Daoy (cell line): ENCODE results near the gene KSR2. TPM values are rescaled to one million over a fixed set of nuclear protein-coding genes. Genes with fewer than 3 reads are reported as not detected.
"Not testable (repeated sequence)": the region's sequence is repeated elsewhere in the genome, so short reads cannot be mapped to it uniquely, and the experiment has no call there.

ENCODE experiments used
- DNase-seq: peaks from one replicate; pipeline ENCODE4 v3.0.0-alpha.2; 2015; ENCODE audit warnings: low read depth
- total RNA-seq: library from RNA; depleted of rRNA; stranded (reverse); fragments of >200 nt; shearing (Covaris generic); gene quantifications from 2 replicates; pipeline ENCODE4 v1.2.3, GENCODE V29; 2014

KSR2 gene
- total RNA-seq, 1 experiment from 2014 or later = 0.29 TPM

DNA sequence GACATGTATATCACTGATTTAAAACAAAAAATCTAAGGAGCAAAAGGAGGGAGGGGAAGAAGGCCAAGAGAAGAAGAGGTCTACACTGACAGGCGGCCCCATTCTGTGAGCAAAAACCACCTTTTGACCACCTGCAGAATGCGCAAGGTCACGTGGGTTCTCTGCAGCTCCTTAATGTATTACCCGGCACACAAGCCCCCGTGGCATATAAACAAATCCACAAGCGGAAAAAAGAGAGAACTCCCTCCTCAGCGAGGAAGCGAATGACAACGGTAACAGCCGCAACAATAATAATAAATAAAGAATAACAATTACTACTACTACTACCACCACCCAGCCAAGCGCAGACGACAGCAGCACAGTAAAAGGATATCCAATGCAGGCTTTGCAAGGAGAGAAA is 1.3 kb downstream of the KSR2 start:
- no peak for DNase-seq

DNA sequence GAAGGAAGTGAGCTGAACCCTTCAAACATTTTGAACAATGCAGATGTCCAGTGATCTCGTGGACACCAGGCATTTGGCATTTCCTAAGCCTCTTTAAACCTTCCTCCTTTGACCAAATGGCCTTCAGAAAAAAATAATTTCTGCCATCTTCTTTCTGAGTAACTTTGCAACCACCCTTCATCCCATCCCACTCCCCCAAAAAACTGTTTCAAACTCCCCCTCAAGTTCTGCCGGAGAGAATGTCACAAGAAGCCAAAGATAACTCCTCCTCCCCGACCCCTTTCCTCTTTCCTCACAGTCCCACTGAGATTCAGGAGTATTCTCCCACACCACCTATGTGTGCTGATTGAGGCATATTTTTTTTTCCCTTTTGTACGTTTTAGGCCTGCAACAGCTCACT is 1.7 kb downstream of the KSR2 start:
- no peak for DNase-seq

- DNase-seq = no peak
Measured at GRCh38 chr12:117966511-117966910, 2.3 kb downstream of the KSR2 start.

GRCh38 chr12:117963836-117964235 is 5.0 kb downstream of the KSR2 start:
- DNase-seq = no peak

- DNase-seq = no peak
Measured at GRCh38 chr12:117936722-117937484, 31.9 kb downstream of the KSR2 start.

DNA sequence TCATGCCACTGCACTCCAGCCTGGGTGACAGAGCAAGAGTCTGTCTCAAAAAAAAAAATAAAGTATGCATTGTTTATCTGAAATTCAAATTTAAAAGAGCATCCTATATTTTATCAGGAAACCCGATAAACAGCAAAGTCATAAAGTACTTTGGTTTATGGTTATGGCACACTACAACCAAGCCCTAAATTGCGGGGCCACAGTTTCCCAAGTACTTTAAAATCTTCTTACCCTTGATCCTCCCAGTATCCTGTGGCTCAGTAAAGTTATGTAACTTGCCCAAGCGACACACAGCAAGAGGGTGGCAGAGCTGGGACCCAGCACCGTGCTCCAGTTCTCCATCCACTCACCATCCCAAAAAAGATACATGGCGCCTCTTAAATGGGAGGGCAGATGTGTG is 35.2 kb downstream of the KSR2 start:
- DNase-seq = no peak

DNA sequence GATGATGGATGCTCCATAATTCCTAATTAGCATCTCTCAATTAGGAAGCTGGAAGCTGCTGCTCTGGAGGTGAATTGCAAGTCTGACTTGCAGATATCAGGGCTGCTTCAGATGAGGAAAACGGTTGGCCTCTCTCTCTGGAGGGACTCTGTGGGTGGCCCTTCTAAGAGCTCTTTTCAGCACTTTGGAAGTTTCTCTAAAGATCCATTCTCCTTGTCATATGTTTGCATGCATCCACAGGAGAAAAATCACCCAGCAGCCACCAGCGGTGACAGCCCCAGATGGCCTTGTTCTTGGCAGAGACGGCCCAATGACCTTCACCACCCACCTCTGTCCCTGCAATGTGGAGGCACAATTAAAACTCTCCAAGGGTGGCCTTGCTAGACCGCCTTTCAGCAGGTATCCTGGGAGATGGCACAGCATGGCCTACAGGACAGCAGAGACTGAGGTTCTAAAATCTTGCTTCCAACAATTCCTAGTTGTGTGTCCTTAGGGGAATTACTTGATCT is 42.3 kb downstream of the KSR2 start:
- DNase-seq = no peak

DNA sequence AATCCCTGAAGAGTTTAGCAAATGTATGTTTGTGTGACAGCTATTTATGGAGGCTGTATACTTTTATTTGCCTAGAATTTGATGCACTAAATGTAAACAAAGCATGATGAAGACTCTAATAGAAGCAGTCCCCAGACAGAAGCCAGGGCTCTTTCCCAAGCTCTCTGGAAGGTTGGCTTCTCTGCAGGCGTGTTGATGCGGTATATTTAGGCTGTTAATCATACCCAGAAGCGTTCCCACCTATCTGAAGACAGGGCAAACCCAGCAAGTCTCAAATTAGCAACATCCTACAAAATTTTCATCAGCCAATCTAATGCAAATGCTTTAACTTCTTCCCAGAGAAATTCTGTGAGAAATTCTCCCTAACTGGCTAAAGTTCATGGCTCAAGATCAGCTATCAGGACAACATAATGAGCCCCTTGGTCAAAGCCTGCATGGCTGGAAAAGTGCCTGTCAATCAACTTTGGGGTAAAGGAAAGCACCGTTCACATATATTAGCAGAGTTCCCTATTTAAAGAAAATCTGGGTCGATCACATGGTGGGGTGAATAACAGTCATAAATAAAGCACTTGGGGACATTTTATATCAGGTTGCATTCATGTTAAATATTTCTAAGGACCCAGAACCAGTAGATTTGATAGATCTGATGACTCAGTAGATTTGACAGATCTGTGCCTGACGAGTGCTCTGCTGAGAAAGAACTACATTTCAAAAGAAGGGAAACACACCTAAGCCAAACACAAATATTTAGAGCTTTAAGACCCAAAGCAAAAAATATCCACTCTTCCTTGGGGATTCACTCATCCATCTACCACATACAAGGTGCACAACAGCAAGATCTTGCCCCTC is 46.6 kb downstream of the KSR2 start:
- no peak for DNase-seq

DNA sequence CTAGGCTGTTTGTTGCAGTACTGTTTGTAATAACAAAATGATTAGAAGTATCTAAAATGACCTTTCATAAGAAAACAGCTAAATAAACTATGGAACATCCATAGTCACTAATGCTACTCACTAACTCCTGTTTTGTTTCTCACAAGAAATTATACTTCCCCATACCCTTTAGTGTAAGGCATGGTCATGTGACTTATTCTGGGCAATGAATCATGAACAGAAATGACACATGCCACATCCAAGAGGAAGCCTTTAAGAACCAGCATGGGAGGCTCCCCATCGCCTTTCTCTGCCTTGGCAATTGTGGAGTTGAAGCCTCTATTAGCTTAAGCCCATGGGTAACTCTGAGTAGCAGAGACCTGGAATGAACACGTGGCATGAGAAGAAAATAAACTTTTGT is 49.3 kb downstream of the KSR2 start:
- DNase-seq = no peak

- DNase-seq = no peak
Measured at GRCh38 chr12:117914686-117915085, 54.1 kb downstream of the KSR2 start.

GRCh38 chr12:117912756-117913155 is 56.0 kb downstream of the KSR2 start:
- DNase-seq = no peak

DNA sequence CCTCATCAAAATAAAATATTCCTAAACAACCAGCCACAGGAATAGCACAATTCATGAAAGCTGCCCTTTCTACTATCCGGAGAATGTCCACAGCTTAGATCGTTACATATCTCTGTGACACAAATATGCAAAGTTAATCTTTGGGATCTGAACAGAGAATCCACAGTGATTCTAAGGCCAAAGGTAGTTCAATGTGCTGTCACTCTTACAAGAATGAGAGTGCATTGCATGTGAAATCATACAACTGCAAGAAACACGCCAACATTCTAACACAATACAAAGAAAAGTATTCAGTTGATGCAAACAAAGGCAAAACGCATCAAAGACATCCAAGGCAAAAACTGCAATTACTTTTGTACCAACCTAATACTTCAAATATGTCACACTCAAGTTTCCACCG is 60.4 kb downstream of the KSR2 start:
- no peak for DNase-seq

GRCh38 chr12:117907108-117907689 is 61.6 kb downstream of the KSR2 start:
- DNase-seq = no peak

DNA sequence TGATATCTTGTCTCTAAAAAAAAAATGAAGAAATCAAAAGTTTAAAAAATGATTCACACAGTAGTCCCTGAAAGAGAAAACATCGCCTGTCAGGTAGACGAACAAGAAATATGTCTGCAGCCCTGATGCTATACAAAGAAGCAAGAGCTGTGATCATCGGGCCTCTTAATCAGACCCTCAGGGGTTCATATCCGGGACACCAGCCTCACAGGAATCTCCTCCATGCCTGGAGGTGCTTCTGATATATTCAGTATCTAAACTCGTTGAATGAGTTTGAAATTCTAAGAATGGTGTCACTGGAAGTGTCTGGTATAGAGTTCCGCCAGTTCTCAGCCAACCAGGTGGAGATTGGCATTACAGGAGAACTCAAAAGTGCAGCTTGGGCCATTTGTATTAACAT is 64.7 kb downstream of the KSR2 start:
- no peak for DNase-seq

DNA sequence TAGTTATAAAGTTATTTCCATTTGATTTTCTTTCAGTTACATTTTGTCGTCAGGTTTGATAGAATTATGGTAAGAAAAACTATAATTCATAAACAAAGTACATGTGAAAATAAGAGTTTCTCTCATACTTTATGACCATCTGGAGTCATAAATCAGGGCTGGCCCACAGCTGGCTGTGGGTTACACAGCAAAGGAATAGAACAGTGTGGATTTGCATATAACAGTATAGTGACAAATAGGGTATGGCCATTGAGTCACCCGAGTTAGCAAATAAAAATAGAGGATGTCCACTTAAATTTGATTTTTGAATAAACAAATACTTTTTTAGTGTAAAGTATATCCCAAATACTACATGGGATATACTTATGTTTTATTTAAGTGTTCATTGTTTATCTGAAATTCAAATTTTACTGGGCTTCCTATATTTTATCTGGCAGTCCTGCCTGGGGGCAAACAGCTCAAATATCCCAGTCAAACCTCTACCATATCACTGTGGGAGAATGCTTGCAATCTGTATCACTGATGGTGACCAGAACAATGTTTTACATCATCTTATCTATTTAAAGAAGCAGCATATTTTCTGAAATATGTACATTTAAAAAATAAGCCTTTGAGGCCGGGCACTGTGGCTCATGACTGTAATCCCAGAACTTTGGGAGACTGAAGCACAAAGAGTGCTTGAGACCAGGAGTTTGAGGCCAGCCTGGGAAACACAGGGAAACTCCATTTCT is 65.5 kb downstream of the KSR2 start:
- DNase-seq = no peak

- DNase-seq = no peak
Measured at GRCh38 chr12:117901631-117902030, 67.2 kb downstream of the KSR2 start.

GRCh38 chr12:117900561-117900960 is 68.2 kb downstream of the KSR2 start:
- peak; percentile 68 for DNase-seq

DNA sequence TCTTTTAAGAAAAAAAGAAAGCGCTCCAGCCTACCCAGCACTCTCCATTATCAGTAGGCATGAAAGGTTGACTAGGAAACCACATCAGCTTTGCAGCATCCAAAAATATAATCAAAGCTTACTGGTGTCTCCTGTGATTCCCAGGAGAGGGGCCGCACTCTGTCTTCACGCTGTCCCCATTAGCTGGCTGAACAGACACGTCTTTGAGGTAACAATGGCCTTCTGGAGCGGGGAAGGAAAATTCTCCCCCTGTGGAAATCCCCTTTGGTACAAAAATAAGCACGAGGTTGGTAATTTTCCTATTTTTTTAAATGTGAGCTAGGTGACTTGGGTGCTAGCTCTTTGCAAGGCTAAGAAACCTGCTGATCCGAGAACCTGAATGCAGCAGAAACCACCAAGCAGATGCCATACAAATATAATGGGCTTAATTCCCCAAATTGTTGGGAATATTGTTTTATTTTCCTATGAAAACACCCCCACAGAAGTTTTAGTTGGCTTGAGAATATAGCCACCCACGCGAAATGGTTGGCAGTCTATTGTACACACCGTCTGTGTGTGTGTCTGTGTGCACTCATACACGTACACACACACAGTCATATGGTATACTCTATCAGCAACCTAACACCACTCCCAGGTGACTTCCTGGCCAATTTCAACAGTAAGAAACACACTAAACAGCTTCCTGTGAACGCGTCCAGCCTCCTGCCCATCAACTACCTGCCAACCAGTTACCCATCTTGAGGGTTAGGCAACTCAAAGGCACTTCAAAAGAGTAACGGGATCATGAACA is 71.2 kb downstream of the KSR2 start:
- DNase-seq = no peak

GRCh38 chr12:117896009-117896408 is 72.8 kb downstream of the KSR2 start:
- DNase-seq = no peak

DNA sequence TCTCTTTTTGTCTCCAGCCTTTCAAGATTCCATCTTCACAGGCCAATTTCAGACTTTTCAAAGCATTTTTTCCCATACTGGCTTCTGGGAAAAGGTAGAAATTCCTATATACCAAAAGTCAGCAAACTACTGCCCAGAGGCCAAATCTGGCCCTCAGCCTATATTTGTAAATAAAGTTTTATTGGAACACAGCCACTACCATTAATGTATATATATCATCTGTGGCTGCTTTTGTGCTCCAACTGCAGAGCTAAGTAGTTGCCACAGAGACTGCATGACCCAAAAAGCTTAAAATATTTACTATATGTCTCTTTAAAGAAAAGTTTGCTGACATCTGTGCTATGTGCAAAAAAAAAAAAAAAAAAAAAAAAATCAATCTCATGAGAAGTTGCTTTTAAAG is 76.3 kb downstream of the KSR2 start:
- no peak for DNase-seq

GRCh38 chr12:117891265-117891664 is 77.5 kb downstream of the KSR2 start:
- not testable (repeated sequence) for DNase-seq
